GM18498 (cell line): ENCODE measurements around the gene HDAC4.

Experiments used
- ATAC-seq: cut with Tn5 transposase; IDR thresholded peaks from one replicate; pipeline ENCODE4 v1.9.1; 2021; ENCODE audit warnings: mild to moderate bottlenecking, moderate library complexity; ENCODE audit not compliant: unreplicated experiment

The HDAC4 gene

DNA sequence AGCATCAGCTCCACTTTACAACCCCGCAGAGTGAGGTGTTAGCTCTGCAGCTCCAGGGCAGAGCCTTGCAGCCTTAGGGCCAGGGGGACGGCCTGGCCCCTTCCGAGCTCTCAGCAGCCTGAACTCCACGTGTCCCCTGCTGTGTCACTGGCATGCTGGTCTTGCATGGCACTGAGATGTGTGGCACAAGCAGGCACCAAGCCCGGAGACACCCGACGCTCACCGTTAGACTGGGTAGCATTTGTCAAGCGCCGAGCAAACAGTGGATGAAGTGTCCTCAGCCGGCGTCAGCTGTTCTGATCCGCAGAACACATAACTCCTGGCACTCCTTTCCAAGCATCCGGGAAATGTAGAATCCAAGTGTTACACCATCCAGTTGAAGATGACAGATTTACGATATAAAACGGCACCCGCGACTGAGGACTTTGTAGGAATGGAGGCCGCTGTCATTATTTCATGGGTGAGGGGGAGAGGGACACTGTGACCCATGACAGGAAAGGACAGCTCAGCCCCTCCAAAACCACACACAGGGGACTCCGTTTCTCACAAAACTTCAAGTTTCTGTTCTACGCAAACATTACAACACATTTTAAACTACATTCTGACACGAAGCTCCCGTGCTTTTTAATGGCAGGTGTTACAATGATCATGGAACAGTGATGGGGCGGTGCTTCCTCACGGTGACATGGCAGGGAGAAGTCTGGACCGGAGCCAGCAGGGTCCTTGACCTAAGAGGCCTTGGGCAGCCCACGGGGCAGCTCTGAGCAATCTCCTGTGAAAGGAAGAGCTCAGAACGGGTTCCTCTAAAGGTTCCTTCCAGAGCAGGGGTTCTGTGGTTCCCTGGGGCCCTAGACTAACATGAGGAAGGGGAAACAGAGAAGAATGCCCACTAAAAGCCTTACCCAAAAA, 89.4 kb downstream of the HDAC4 start:
- ATAC-seq, result no peak

DNA sequence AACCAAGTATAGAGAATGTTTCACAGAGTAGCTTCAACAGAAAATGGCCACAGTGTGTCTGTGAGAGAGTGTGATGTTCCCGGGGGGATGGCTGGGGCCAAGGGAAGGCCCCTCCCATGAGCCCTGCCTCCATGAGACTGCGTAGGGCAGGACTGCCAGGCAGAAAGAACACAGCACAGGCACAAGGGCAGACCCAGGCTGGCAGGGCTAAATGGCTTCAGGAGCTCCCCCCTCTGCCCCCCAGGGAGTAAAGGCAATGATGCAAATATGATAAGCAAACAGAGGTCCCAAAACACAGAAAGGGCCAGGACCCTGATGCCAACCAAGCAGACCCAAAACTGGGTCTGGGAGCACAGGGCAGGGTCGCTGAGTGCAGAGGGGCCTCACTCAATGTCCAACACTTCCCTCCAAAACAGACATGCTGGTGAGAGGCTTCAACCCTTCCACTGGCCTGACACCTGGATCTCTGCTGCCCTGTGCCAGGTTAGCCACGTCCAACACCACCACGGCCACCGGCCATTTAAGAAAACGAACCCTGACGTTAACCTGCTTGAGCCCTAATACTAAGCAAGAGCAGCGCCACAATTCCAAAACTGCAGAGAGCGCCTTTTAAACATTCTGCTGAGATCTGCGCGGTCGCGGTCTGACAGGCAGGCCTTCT, 90.3 kb downstream of the HDAC4 start:
- no peak for ATAC-seq

DNA sequence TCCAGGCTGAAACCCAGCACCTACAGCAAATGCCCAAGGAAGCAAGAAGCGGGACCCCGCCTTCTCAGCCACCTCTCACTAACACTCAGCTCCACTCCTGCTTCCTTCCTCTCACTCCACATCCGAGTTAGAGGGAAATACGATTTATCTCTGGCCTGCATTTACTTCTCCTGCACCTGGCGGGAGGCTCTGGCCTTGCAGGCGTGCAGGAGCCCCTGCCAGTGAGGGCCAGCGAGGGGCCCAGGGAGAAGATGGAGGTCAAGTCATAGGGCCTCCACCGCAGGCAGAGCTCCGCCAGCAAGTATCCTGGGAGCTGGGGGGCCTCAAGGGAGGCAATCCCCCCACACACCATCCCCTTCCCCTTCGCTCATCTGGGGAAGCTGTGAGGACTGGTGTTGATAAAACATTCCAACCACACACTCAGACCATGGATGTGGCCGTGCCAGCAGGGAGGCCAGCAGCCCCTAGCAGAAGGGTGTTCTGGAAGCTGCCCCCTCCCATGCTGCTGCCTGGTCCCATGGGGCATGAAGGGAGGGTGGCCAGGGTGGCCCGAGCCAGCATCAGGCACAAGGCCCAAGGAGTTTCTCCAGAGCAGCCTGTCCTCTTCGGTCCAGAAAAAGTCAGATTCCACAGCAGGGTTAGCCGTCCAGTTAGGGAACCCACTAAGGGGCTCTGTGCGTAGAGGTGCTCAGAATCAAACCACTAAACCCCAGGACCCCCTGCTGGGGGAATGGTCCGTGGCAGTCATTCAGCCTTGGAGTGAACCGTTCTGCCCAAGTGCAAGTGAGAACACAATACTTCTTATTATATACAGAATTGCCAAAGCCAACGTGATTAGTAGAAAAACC, 91.2 kb downstream of the HDAC4 start:
- no peak for ATAC-seq

DNA sequence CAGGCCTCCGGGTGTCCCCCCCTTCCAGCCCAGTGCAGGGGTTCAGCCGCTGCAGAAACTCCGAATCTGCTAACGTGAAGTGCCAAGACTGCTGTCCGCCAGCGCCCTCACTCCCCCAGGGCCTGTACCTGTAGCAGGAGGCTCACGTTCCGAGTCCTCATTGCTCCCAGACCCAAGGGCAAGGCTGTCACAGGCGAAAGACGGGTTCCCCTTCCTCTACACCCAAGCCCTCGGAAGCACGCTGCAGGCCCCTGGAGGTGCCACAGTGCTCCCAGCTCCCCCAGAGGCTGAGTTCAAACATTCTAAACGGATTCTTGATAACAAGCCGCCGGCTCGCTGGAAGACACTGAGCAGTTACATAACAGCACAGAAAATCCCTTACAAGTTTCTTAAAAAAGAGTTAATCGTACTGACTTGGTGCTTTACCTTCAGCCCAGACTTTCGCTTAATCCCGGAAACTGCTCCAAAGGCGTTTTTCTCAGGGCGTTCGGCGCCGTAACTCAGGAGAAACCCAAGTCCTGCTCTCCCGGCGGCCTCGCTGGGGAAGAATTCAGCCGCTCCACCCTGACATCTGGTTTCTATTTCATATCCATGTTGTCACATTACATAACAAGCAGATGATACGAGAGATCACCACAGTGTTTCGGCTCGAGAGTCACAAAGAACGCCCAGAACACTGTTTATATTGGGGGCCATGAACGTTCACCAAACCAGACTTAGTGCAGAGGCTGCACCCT, 92.0 kb downstream of the HDAC4 start:
- no peak for ATAC-seq

DNA sequence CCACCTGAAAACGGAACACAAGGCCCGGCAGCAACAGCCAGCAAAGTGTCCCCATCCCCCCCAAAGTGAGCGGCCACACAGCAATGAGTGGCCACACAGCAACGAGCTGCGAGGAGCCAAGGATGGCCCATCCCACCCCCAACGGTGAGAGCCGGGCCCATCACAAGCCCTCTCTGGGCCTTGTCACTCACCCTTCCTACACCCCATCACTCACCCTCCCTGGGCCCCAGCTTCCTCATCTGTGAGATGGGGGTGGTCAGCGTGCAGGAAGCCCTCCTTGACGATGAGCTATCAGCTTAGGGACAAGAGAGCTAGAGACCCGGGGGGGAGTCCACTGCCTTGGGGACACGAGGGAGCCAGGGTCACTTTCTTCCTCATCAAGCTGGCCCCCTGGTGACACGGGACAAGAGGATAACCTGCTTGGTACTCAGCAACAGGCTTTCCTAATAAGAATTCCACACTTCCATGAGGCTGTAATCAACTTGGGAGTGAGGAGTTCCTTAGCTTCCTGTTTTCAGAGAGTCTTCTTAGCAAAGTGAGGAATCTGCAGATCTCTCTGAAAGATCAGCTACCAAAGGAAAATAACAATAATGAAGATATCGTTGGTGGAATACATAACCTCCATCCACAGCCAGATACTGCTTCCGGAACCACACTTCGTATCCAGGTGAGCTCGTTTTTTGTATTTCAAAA, 92.8 kb downstream of the HDAC4 start:
- ATAC-seq, result no peak

DNA sequence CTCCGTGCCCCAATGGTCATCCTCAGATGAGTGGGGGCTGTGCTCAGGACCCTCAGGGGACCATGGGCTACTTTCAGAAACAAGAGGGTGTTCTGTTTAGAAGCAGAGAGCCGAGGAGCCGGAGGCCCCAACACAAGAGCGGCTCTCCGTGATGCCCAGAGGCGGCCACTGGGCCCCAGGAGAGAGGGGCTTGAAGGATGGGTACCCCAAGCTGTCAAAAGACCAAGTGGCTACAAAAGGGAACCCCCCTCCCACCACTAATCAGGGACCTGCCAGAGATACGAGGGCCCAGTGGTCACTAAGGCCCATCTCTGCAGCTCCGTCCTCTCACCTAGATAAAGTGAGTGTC, 93.6 kb downstream of the HDAC4 start:
- ATAC-seq, result no peak

DNA sequence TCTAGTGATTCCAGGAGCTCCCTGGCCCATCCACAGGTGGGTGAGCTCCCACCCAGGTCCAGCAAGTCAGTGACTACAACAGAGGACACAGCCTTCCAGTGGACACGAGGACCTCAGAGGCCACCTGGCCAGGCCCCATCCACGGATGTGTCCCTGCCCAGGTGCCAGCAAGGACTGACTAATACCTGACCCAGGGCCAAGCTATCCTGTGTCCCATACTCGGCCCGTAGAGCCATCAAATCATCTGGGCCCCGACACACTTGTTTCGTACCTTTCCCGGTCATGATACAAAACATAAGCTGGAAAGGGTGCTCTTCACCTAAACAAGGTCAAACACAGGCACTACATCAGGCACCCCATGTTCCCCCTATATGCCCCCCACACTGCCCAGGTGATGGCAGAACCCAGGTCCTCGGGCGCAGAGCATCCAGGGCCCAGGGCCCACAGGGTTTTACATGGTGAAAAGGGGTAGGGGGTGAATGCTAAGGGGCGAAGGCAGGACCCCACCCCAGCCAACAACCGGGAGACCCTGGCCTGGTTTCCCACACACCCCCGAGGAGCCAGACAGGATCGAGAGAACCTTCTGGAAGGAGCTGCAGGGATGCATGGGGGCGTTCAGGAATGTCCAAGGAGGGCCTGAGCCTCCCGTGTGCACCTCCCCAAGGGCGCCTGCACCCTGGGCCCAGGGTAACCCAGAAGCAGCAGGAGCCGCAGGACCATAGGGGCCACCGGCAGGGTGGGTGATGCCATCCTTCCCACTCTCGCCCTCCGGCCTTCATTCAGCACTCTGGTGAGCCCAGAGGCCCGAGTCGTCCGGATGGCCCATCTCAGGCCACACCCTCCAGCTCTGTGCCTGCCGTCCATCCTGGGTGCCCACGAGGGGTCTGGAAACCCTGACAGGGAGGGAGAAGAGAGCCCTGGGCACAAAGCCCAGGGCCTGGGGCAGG, 94.3 kb downstream of the HDAC4 start:
- no peak for ATAC-seq

DNA sequence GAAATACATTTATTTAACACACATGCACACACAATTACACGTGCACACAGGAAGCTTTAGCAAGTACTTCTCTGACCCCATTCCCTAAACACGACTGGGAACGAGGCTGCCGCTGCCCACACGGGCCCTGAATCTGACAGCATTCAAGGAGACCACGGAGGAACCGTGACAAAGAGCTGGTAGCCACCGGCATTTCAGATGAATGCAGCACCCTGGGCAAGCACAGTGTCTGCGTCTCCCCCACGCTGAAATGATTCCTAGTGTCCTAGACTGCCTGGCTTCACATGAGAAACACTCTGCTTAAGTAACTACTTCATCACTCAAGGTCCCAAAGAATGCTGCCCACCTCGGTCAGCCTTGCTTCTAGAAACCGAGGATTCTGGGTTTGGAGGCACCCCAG, 95.0 kb downstream of the HDAC4 start:
- ATAC-seq, result no peak

DNA sequence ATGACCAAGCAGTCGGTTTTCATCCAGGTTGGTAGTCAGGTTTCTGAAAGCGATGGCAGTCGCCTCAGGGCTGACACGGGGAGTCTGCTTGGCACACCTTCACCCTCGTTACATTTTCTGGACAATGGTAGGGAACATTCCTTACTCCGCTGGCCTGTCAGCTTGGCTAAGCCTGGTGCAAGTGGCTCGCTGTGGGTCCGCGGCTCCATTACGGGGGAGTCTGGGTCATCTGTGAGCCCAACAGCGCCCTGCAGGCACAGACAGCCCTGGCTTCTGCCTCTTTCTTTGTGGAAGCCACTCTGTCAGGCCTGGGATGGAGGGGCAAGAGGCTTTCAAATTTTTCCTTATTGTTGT, 95.6 kb downstream of the HDAC4 start:
- ATAC-seq, result no peak

DNA sequence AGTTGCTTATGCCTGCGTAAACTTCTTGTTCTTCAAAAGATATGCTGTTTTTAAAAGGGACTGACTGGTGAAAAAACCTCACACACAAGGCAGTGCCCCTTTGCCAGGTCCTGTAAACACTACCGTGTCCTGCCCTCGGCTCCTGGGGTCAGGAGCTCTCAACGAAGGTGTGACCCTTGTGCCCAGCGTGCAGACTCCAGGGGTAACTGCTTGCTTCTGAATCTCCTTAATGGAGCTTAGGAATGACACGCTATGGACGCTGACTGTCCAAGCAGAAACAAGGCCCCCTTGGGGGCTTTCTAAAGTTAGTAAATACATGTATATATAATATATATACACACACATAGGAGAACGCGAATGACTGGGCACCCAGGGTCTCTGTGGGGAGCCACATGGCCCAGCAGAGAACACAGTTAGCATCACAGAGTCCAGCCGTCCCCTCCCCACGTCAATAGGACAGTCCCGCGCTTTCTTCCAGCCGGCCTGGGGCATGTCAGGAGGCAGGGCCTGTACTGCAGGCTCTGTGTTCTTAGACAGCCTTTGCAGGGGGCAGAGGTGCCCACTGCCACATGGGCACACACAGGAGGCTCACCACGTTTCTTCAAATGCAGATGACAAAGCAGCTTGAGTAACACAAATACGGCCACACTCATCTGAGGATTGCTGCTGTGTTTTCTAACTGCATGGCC, 96.1 kb downstream of the HDAC4 start:
- ATAC-seq, result no peak

DNA sequence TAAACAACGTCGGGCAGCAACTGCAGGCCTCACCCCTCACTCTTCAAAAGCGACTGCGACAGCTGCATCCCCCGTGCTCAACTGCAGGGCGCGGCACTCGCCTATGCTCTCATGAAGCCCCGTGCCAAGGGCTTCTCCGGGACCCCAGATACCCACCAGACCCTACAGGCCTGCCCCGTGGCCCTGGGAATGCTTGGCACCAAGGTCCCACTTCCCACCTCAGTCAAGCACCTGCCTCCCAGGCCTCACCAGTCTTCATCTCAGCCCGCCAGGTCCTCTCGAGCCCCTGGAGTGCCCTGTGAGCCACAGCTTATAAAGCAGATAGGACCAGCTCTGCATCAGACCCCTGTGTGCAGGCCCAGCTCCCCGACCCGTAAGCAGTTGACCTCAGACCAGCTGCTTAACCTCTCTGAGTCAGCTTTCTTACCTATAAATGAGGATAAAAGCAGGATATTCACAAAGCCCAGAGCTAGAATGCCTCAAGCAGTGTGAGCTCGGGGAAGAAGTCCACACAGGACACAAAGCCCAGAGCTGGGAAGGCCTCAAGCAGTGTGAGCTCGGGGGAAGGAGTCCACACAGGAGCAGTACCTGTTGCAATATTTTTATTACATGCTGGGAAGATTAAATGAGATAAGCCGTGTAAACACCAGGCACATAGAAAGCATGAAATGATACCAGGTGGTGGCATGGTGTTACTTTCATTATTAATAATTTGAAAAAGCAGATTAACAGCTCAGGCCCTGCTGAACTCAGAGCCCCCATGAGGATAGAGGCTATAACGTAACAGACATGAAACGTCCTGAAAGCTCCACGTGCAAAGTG, 96.9 kb downstream of the HDAC4 start:
- peak; percentile 71 for ATAC-seq

DNA sequence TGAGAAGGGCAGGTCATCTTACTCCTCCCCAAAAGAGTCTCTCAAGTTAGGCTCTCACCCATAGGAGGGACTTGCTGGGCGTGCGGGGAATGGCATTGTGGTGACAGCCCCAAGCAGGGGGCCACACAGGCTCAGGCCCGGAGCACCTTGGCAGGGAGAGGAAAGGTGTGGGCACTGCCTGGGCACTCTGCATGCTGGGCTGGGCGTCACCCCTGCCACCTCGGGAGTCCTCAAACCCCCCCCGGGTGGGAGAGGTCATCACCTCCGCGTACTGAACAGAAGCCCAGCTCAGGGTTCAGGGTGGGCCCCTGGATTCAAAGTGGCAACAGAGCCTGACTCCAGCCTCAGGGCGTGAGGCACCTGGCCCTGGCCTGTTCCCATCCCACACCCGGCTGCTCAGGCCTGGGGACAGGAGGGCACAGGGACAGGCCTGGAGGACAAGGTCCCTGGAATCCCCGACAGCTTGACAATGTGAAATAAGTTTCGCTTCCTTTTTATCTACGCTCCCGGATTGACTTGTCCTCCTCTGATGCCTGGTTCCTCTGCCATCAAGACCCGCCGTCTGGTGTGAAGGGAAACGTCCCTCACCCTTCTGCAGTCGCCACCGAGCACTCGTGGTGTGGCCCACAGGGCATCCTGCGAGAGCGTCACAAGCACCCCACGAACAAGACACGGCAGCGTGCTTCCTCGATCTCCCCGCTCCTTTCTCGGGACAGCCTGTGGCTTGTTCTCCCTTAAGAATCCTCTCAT, 97.8 kb downstream of the HDAC4 start:
- ATAC-seq, result no peak

DNA sequence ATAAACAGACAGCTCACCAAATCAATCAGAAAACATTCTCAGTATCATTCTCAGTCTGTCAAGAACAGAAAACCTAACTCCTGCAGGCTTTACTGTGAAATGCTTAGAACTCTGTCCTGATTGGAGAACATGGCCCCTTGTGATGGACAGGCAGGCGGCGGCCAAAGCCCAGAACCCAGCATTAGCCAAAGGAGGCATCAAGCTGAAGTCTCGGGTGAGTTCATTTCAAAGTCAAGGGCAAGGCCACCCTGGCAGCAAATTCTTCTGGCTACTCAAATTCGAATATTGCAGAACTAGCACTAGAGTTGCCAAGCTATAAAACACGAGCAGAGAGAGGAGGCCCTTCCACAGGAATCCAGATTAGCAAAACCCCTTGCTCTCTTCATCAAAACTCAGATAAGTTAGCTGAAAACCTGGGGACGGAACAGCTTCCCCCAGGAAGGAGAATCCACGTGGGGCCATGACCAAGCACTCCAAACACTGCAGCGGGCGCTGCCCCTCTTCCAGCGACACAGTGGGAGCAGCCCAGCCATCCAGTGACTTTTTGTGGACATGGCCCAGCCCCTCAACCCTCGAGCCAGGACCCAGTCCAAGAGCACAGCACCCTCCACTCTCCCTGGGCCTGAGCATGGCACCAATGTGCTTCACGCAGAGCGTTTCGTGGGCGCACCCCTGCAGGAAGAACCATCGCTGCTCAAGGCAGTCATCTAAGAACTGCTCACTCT, 98.6 kb downstream of the HDAC4 start:
- ATAC-seq, result no peak

DNA sequence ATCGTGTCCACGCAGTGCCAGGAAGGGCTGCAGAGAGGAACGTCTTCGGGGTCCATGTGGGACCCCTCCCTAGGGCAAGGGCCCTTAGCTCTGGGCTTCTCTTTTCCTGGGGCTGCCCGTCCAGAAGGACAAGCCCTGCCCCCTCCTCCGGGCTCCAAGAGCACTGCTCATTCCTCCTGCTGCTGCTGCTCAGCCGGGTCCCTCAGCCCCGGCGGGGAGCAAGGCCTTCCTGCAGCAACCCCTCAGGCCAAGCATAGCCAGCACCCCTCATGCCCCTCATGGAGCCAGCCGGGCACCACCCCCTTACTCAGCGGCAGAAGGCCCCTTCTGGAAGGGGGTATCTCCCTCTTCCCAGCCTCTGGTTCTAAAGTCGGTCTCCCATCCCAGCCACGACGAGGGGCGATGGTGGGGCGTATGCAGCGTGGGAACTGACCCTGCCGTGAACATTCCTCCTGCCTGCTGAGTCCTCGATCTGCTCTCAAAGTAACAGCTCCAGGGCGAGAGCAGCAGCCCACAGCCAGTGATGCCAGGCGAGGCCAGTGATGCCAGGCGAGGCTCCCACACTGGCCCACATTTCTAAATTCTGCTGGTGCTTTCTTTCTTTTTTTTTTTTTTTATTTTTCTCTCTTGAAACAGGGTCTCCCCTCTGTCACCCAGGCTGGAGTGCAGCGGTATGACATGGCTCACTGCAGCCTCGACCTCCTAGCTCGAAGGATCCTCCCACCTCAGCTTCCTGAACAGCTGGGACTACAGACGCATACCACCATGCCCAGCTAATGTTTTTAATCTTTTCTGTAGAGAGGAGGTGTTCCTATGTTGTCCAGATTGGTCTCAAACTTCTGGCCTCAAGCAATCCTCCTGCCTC, 99.7 kb downstream of the HDAC4 start:
- no peak for ATAC-seq

DNA sequence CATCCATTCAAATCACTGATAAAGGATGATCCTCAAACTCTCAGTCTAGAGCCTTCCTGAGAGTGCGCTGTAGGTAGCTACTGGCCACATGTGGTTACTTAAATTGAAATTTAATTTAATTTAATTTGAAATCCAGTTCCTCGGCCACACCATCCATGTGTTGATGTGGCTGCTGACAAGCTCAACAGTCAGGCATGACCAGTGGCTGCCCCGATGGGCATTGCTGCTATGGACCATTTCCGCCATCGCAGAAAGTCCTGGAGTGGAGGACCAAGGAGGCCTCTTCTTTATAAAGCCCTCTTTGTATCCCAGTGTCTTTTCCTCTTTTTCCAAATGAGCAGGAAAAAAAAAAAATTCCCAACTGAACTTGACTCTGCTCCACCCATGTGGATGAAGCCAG, 100.6 kb downstream of the HDAC4 start:
- ATAC-seq, result no peak
